HL-60 (cell line): ENCODE measurements around the gene PTPRG.

Experiments
- DNase-seq, 2 experiments: peaks; one replicate each; pipeline ENCODE4 v3.0.0-alpha.2; 2010 to 2020; ENCODE audit warnings: low read depth in 1 of 2, low spot score in 1 of 2
- H3K27ac ChIP-seq: fragments of 250-450 bp; sonication (Bioruptor Pico); replicated peaks from 2 replicates; pipeline ENCODE4 v1.5.1; 2020; ENCODE audit warnings: mild to moderate bottlenecking, moderate library complexity
- H3K27me3 ChIP-seq: fragments of 250-450 bp; sonication (Bioruptor Pico); 2 replicates; pipeline ENCODE4 v1.5.1; 2021; ENCODE audit warnings: mild to moderate bottlenecking, moderate library complexity; ENCODE audit not compliant: insufficient read depth, poor library complexity, severe bottlenecking
- H3K4me3 ChIP-seq: replicated peaks from 2 replicates; pipeline ENCODE4 v1.5.1; 2011; ENCODE audit warnings: mild to moderate bottlenecking, control low read depth, low read length; ENCODE audit not compliant: insufficient read depth
- CTCF ChIP-seq: IDR thresholded peaks from one replicate; pipeline ENCODE4 v1.5.1; 2011; ENCODE audit warnings: low read length, control low read depth, inconsistent platforms; ENCODE audit not compliant: insufficient read depth
- GABPA ChIP-seq: IDR thresholded peaks from 2 replicates; pipeline ENCODE4 v1.6.1; 2012; ENCODE audit warnings: low read depth
- POLR2AphosphoS5 ChIP-seq: IDR thresholded peaks from 2 replicates; pipeline ENCODE4 v1.6.1; 2012; ENCODE audit warnings: low read depth
- REST ChIP-seq: IDR thresholded peaks from 2 replicates; pipeline ENCODE4 v1.6.1; 2012; ENCODE audit warnings: low read depth; ENCODE audit not compliant: insufficient replicate concordance
- SPI1 ChIP-seq: IDR thresholded peaks from 2 replicates; pipeline ENCODE4 v1.6.1; 2012; ENCODE audit warnings: low read depth, mild to moderate bottlenecking, borderline replicate concordance

The PTPRG gene

GRCh38 chr3:62246094-62246493 is 684.7 kb downstream of the PTPRG start:
- no peak overlapping the region for H3K27ac ChIP-seq
- no peak overlapping the region for H3K4me3 ChIP-seq
- no peak for TF ChIP-seq CTCF
- H3K27me3 ChIP-seq = no peaks in the 10 kb centered on the region
- DNase-seq = no peak

- TF ChIP-seq SPI1 = no peak
- TF ChIP-seq POLR2AphosphoS5 = no peak
- no peak for TF ChIP-seq CTCF
- no peak for TF ChIP-seq GABPA
- TF ChIP-seq REST = no peak
- Histone ChIP-seq H3K27me3 (no peaks in the 10 kb centered on the region), H3K27ac (no peak overlapping the region), H3K4me3 (no peak overlapping the region)
- no peak for DNase-seq
Measured at GRCh38 chr3:62246985-62247384, 685.6 kb downstream of the PTPRG start.

- TF ChIP-seq REST (no peak), SPI1 (no peak), GABPA (no peak), POLR2AphosphoS5 (no peak), CTCF (no peak)
- Histone ChIP-seq H3K27me3 (no peaks in the 10 kb centered on the region), H3K27ac (no peak overlapping the region), H3K4me3 (no peak overlapping the region)
- DNase-seq = no peak
Measured at GRCh38 chr3:62248734-62249483, 687.5 kb downstream of the PTPRG start.

GRCh38 chr3:62249484-62249776 is 688.1 kb downstream of the PTPRG start:
- DNase-seq = no peak
- Histone ChIP-seq H3K4me3 (no peak overlapping the region), H3K27ac (no peak overlapping the region), H3K27me3 (no peaks in the 10 kb centered on the region)
- TF ChIP-seq CTCF (no peak), POLR2AphosphoS5 (no peak), GABPA (no peak), SPI1 (no peak), REST (no peak)
